Left ventricle myocardium superior (tissue), 1 donor: ENCODE results near the gene SKI. TPM values are rescaled to one million over a fixed set of nuclear protein-coding genes. Genes with fewer than 3 reads are reported as not detected.

Experiments
- ATAC-seq: fragments of 200-7000 bp; cut with Tn5 transposase; one replicate; pipeline ENCODE4 v1.9.1; 2020; ENCODE audit warnings: mild to moderate bottlenecking, moderate library complexity
- DNase-seq: peaks from one replicate; pipeline ENCODE4 v3.0.0-alpha.2; 2020
- intact Hi-C: fragments of 100-400 bp; cut with micrococcal nuclease; formaldehyde crosslinking; loops from one replicate; pipeline ENCODE4 v1.11.0; 2022
- total RNA-seq: library from RNA; stranded (reverse); fragmentation: NEBNext Ultra II Directional; extraction: Animal tissue kit (Norgen Biotek cat#: 25700); gene quantifications from one replicate; pipeline ENCODE4 v1.2.1, GENCODE V29; 2021
- donor health status: DM: no; HTN: yes; CAD: no; lungs with severe emphysema.

Gene SKI
- total RNA-seq, 1 donor from 2014 or later = 35.3 TPM

DNA sequence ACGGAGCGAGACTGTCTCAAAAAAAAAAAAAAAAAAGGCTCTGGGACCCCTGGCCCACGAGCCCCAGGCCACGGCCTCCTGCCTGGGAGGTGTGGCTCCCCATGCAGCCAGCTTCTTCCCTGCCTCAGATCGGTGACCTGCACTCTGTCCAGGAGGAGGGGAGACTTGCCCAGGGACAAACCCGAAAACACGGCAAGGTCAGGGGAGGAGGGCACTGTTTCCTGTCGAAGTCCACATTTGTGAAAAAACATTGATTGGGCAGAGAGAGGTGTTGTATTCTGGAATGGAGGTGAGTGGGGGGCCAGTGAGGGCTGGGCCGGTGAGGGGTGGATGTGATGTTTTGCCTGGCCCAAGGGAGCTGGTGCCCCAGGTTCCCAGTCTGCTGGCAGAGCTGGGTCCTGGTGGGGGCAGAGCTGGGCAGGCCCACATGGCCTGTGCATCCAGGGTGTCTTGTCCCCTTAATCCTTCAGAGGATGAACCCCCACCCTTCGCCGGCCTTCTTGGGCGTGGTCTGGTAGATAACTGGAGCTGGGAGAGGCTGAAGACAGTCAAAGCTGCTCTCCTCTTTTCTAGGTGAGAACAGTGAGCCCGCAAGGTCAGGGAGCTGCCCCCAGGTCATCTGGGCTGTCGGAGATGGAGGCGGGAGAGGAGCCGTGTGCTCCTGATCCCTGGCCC, 21.2 kb upstream of the SKI start:
- ATAC-seq = no peak
- intact Hi-C loops = no loop called here
- peak; percentile 56 for DNase-seq

DNA sequence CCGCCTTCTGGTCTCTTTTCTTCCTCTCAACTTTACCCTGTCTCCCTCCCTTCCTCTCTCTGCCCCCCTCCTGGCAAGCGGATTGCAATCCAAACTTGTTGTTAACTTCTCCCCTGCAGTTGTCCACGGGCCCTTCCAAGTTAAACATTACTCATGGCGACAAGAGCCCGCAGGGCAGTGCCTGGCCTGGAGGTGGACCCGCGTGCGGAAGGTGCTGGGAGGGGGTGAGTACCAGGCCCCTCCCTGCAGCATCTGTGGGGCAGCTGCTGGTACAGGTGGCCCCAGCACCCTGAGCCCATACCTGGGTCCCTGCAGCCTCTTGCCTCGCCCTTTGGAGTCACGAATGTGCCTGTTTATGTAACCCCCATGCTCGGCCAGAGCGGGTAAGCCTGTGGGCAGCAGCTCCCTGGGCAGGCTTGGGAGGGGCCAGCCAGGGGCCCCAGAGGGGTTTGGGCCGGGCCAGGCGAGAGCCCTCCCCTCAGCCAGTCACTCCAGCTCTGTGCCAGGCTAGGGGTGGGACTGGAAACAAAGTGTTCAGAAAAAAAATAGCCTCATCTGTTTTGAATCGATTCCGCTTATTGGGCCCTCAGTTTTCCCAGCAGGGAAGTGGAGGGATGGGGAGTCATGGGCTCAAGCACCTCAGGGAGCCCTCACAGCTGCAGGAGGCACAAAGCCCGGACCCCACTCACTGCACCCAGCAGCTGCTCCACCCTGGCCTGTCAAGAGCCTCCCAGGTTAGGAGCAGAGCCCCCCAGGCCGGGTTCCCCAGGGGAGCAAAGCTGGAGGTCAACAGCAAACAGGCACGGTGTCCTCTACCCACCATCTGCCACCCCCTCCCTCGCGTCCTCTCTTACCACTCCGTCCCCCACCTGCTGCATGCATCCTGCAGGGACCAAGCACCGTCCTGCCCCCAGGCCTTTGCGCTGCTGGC, 19.5 kb upstream of the SKI start:
- DNase-seq = peak; percentile 60
- no peak for ATAC-seq
- intact Hi-C loops = no loop called here

DNA sequence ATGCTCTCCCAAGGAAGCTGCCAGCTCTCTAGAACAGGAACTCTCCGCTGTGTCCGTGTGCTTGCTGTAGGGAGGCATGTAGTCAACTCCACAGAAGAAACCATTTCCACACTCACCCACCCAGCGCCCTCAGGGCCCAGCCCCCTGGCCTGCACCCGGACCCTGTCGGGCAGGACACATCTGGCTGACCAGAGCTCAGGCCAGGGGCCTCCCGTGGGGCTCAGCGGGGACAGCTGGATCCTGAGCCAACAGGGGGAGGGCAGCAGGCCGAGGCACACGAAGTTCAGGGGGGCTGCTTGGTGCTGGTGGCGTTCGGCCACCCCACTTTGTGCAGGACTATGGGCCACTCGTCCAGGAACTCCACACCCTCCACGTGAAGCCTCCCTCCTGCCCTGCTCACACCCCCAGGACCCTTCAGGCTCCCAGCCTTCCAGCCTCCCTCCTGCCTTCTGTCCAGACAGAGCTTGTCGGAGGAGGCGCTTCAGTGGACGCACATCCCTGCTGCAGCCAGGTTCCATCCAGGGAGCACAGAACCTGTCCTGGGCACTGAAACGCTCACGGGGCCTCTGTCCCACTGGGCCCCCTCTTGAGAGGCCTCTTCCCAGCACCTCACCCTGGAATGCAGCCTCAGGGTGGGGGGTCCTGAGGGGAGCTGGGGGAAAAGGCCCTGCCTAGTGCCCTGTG, 18.6 kb upstream of the SKI start:
- DNase-seq (peak; percentile 35), ATAC-seq (no peak)
- intact Hi-C loops = no loop called here

DNA sequence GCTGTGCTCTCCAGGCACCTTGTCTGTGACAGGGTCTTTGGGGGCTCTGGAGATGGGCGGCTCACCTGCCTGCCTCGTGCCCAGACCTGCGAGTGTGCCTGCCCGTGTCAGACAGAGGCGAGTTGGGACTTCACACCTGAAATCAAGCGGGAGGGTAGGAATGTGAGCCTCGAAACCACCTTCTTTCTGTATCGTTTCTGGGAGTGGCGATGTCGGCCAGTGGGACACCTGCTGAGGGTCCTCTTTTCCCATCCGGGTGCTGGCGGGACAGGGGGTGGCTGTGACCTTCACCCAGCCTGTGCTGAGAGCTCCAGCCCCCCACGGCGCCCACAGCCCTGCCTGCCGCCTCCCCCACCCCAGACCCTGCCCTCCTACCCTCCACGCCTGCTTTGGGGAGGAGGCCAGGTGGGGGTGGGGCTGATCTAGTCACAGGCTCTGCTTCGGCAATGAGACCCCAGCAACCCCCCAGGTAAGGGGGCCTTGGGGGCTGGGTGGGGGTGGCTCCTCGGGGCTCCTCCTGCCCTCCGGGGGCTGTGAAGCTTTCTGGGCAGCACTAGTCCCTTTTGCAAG, 17.9 kb upstream of the SKI start:
- peak; percentile 32 for DNase-seq
- intact Hi-C loops = no loop called here
- ATAC-seq = no peak

DNA sequence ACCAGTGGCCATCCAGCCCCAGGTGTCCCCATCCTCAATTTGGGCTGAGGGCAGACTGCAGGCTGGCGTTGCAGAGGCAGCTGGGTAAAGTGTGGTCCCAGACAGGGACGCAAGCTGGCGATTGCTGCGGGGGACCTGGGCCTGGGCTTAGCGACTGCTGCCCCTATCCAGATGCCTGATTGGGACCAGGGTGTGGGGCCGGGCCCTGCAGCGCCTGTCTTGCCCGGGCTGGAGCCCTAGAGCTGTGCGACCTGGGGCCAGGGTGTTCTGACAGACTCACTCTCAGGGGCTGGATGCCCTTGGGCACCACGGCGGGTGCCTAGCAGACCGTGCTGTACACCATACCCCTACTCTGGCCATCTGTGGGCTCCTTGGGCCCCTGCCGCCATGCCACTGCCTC, 17.3 kb upstream of the SKI start:
- DNase-seq (peak; percentile 36), ATAC-seq (no peak)
- intact Hi-C loops = no loop called here

DNA sequence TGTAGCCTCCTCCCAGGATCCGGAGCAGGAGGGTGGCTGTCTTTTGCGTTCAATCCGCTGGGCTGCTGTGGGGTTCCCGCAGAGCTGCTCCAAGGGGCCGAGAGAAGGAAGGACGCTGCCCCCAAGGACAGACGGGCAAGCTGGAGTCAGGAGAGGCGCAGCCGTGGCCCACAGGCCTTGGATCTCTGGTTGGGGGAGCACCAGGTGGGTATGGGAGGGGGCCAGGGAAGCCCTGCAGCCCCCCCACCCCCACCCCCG, 15.9 kb upstream of the SKI start:
- ATAC-seq = no peak
- DNase-seq = no peak
- intact Hi-C loops = no loop called here

DNA sequence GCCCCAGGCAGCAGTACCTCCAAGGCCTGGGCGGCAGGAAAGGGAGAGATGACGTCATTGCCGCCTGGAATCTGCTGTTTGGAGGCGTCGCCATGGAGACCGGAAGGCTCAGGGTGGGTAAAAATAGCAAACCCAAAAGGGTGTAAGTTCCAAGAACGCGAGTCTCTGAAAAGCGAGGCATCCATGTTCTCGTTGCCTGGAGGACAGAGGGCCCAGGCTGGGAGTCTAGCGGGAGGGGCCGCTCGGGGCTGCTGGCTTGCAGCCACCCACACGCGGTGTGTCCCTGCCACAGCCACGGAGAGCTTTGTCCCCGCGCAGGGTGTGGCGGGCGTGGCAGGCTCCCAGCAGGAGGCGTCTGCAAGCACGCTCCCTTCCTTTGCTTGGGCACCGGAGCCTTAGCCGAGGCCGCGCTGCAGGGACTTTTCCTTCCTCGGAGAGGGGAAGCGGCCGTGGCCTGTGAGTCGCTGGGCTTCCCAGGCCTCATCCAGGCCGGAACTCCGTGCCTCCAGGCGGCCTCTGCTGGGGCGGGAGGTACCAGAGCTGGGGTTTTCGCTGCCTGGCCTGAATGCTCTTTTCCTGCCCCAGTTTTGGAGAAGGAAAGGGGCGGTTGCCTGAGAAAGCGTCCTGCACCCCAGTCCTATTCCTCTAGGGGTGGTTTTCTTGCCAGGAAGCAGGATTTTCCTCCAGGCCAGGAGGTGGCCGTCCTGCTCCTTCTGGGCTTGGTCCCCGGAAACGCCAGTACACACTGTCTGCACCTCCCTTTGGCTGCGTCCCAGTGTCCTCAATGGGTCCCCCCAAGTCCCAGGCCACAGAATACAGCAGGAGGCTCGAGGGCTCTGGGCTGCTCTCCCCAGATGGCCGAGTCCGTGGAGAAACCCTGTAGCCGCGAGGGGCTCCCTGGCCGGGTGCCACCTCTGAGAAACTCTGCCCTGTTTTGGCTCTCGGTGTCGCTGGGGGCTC, 15.3 kb upstream of the SKI start:
- intact Hi-C loops = no loop called here
- DNase-seq = peak; percentile 93
- ATAC-seq = peak; percentile 70

DNA sequence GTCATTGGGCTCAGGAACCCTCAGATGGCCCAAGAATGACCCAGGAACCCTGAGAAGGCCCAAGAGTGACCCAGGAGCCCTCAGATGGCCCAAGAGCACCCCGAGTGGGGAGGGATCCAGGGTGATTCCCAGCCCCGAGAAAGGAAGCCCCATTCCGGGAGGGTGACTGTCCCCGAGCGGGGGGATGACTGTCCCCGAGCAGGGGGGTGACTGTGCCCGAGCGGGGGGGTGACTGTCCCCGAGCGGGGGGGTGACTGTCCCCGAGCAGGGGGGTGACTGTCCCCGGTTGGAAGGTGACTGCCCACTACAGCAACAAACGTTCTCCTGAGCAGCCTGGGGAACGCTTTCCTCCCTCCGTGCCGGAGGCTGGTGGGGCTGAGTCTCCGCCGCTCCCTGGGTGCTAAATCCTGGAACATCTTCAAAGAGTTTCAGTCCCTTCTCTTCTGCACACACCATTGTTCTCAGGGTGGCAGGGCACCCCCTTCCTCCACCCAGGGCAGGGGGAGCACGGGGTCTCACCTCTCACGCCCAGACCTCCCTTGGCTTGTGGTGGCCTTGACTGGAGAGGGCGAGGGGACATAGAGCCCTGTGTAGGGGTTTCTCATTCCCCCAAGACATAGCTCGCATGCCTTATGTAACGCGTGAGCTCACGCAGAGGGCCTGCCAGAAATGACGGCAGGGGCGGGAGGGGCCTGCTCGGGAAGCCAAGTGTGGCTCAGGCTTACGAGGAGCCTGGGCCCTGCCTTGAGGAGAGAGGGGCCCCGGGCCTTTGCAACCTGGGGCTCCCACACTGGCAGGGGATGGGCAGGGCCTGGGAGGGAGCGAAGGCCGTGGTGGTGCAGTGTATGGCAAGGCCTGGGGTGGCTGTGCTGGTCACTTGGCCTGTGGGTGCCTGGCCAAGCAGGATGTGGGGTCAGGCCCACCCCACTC, 14.3 kb upstream of the SKI start:
- ATAC-seq = peak; percentile 75
- intact Hi-C loops = no loop called here
- peak; percentile 91 for DNase-seq

DNA sequence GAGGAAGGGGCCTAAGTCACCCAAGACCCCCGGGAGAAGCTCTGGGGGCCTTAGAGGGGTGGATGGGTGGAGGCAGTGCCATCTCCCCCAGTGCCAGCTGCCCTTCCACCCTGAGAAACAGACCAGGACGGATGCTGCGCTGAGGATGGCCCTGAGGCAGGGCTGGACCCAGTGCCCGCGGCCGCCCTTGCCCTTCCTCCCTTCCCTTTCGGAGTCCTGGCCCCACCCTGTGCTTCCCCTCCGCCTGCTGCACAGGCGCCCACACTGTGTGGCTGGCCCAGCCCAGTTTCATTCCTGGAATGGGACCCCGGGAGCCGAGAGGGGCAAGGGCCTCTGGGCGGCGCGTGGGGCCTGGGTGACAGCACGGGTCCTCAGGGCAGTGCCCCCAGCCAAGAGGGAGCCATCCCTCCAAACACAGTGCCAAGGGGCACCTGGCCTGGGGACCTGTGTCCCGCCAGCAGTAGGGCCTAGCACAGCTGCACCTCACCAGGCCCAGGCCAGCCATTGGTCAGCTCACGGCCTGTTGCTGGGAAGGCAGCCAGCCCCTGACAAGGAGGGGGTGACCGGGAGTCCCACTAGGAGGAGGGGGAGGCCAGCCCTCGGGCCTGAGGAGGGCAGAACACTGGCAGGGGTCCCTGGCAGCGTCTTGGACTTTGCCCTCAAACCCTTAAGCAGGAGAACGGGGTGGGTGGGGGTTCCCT, 13.4 kb upstream of the SKI start:
- intact Hi-C loops = no loop called here
- ATAC-seq (peak; percentile 19), DNase-seq (peak; percentile 74)

DNA sequence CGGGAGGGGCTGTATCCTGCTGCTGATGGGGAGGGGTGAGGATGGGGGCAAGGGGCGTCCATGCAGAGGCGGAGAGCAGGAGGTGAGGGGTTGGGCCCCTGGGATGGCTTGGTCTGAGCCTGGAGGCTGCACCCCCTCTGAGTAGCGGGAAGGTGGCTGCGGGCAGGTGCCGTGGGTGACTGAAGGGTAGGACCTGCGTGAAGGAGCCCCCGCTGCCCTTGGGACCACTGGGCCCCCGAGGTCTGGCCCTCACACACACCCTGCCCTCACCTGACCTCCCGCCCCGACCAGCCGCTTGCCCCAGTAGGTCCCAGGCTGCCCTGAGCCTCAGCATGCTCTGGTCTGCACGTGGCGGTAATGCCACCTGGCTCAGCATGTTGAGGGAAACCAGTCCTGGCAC, 12.8 kb upstream of the SKI start:
- no peak for ATAC-seq
- DNase-seq = peak; percentile 32
- intact Hi-C loops = no loop called here

DNA sequence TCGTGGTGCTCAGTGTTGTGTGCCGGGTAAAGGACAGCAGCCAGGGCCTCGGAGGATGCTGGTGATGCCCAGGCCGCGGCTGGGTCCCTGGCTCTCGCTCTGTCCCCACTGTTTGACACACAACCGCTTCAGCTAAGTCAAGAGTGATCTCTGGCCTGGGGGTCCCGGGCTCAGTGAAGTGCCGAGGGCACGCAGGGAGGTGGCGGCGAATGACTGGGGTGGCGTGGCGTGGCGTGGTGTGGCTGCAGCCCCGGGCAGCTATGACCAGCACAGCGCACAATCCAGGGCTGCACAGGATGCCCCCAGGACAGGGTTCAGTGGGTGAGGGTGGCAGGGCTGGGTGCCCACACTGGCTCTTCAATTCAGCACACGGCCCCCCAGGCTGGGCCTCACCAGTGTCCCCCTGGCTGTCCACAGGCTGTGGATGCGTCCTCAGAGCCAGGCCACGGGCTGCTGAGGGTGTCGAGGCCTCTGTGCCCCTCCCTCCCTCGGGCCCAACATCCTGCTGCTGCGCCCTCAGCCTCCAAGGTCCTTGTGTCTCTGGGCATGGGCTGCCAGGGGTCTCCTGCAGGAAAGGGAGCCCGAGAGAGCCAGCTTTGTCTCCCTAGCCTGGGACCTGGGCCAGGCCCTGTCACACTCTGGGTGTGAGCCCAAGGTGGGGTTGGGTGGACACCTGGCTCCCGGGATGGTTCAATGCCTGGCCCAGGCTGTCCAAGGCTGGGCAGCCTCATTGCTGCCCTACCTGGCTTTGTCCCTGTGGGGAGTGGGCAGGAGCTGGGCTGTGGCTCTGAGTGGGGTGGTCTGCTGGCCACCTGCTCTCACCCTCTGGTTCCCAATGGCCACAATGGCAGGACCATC, 12.0 kb upstream of the SKI start:
- DNase-seq (peak; percentile 24), ATAC-seq (no peak)
- intact Hi-C loops = no loop called here

DNA sequence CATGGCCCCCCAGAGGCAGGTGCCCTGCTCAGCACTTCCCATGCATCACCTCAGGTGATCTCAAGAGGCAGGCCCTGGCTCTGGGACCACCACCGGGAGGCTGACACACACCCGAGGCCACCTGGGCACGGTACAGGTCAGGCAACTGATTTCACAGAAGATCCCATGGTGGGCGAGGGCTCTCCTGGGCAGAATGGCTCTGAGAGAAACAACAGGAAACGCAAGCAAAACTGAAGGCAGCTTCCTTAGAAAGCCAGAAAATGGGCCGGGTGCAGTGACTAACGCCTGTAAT, 11.4 kb upstream of the SKI start:
- intact Hi-C loops = no loop called here
- DNase-seq = peak; percentile 25
- ATAC-seq = no peak

DNA sequence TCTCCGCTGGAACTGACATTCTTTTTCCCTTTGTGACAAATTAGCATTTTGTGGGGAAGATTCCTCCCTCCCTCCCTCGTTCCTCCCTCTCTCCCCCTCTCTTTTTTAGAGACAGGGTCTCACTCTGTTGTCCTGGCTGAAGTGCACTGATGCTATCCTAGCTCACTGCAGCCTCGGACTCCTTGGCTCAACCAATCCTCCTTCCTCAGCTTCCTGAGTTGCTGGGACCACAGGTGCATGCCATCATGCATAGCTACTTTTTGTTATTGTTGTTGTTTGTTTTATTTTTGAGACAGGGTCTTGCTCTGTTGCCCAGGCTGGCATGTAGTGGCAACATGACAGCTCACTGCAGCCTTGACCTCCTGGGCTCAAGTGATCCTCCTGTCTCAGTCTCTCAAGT, 6.8 kb upstream of the SKI start:
- ATAC-seq = no peak
- no peak for DNase-seq
- intact Hi-C loops = no loop called here

DNA sequence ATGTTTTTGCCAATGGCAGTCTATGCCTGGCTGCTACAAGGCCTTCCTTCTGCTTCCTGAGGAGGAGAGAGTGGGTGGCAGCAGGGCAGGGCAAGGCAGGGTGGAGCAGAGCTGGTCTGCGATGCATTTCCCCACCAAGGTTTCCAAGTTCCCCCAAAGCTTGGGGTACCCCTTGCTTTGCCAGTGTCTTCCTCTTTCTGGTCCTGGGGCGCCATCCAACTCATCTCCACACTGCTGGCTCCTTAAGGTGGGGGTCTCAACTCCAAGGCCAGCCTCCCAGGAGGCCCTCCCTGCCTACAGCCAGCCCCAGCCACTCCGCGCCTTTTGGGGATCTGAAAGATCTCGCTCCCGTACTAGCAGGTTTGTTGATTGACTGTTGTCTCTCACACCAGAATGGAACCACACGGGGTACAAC, 3.9 kb upstream of the SKI start:
- no peak for ATAC-seq
- intact Hi-C loops = no loop called here
- DNase-seq = no peak

DNA sequence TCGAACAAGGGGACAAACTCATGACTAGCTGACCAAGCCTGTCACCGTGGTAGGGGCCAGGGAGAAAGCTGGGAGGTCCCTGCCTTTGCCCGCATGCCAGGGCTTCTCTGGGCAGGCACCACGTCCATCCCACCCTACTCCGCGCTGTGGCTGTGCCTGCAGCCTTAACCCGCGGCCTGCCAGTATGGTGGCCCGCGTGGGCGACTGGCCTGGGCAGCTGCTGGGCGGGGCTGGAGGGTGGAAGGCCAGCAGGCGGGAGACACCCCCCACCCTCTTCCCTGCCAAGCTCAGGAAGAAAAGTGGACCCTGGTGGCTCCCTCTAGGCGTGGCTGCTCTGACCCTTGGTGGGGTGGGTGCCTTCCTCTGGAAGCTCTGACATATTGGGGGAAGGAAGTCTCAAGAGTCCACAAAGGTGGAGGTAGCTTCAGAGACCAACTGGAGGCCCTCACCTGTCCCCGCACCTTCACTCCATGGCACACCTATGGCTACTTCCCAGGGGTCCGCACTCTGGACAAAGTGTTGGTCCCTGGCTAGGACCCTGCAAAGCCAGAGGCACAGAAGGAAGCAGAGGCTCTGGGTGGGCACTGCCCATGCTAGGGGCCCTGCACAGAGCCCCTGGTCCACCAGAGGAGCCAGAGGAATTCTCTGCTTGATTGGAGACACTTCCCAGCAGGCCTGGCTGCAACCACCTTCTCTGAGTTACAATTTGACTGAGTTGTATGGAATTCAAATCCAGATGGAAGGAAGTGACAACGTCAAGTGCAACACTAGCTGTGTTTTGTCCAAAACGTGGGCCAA, 3.3 kb upstream of the SKI start:
- intact Hi-C loops = no loop called here
- DNase-seq = peak; percentile 34
- ATAC-seq = no peak
